Suppressor macrophage treated with lipopolysaccharide for 1 hour (primary cell): ENCODE data around the gene FANCG.

ENCODE experiments used
- DNase-seq, 3 donors: peaks; one replicate each; pipeline ENCODE4 v3.0.0-alpha.2; 2020 to 2022

The FANCG gene

GRCh38 chr9:35060548-35061207 lies 19.1 kb downstream of the FANCG start:
- no peak for DNase-seq

GRCh38 chr9:35059438-35059837 lies 20.3 kb downstream of the FANCG start:
- no peak for DNase-seq

- DNase-seq, result no peak
These were observed 22.5 kb downstream of the FANCG start for GRCh38 chr9:35057271-35057620.

GRCh38 chr9:35056571-35057270 lies 23.0 kb downstream of the FANCG start:
- no peak for DNase-seq

GRCh38 chr9:35054871-35055644 lies 24.7 kb downstream of the FANCG start:
- no peak for DNase-seq

- no peak for DNase-seq
These were observed 25.4 kb downstream of the FANCG start for GRCh38 chr9:35054185-35054835.

- peak; percentile 67 to 73 (median 69) for DNase-seq
These were observed 28.4 kb downstream of the FANCG start for GRCh38 chr9:35051069-35051967.

- DNase-seq, result no peak
These were observed 31.2 kb downstream of the FANCG start for GRCh38 chr9:35048511-35048910.

GRCh38 chr9:35044071-35044470 lies 35.7 kb downstream of the FANCG start:
- DNase-seq, result no peak

- DNase-seq, result no peak
These were observed 36.7 kb downstream of the FANCG start for GRCh38 chr9:35042891-35043545.

GRCh38 chr9:35042081-35042604 lies 37.6 kb downstream of the FANCG start:
- peak; percentile 77 to 82 (median 80) for DNase-seq

- DNase-seq, result peak in 1 of 3 donors; percentile 13
These were observed 43.7 kb downstream of the FANCG start for GRCh38 chr9:35035851-35036701.

- no peak for DNase-seq
These were observed 46.6 kb downstream of the FANCG start for GRCh38 chr9:35033101-35033500.

GRCh38 chr9:35029852-35030251 lies 49.9 kb downstream of the FANCG start:
- DNase-seq, result no peak

GRCh38 chr9:35029241-35029640 lies 50.5 kb downstream of the FANCG start:
- DNase-seq, result no peak

GRCh38 chr9:35028341-35028740 lies 51.4 kb downstream of the FANCG start:
- no peak for DNase-seq

GRCh38 chr9:35027860-35028259 lies 51.9 kb downstream of the FANCG start:
- DNase-seq, result no peak

- no peak for DNase-seq
These were observed 52.4 kb downstream of the FANCG start for GRCh38 chr9:35027374-35027773.

- no peak for DNase-seq
These were observed 53.1 kb downstream of the FANCG start for GRCh38 chr9:35026671-35027070.
